Breast epithelium (tissue), 4 donors: Measurements from ENCODE around the gene TTC7B. TPM values are rescaled to one million over a fixed set of nuclear protein-coding genes. Genes with fewer than 3 reads are reported as not detected.

ENCODE experiments used
- DNase-seq, 2 donors: peaks; one replicate each; pipeline ENCODE4 v3.0.0-alpha.2; 2019; ENCODE audit warnings: low spot score in 2 of 2
- H3K27ac ChIP-seq, 2 donors: fragments of 200-600 bp; sonication (generic) in 1 of 2; one replicate each; pipeline ENCODE4 v1.5.1; 2016 to 2019; ENCODE audit warnings: mild to moderate bottlenecking in 1 of 2
- H3K27me3 ChIP-seq, 2 donors: fragments of 200-600 bp; sonication (generic) in 1 of 2; one replicate each; pipeline versions ENCODE4 v1.5.1 to v1.6.0; 2017 to 2019; ENCODE audit warnings: control low read depth in 1 of 2, mild to moderate bottlenecking in 1 of 2
- H3K36me3 ChIP-seq: fragments of 200-600 bp; one replicate; pipeline ENCODE4 v1.5.1; 2019
- H3K4me1 ChIP-seq, 2 donors: fragments of 200-600 bp; sonication (generic); one replicate each; pipeline ENCODE4 v1.5.1; 2016 to 2019; ENCODE audit warnings: control low read depth in 1 of 2
- H3K4me3 ChIP-seq, 3 donors: fragments of 200-600 bp; sonication (generic); 1 replicate in 2 of 3; 2 replicates in 1 of 3; pipeline ENCODE4 v1.5.1; 2016 to 2019; ENCODE audit warnings: mild to moderate bottlenecking in 3 of 3, moderate library complexity in 2 of 3
- H3K9me3 ChIP-seq, 2 donors: fragments of 200-600 bp; sonication (generic) in 1 of 2; one replicate each; pipeline ENCODE4 v1.5.1; 2016 to 2019; ENCODE audit warnings: control low read depth in 1 of 2
- POLR2A ChIP-seq: fragments of 450-650 bp; IDR thresholded peaks from one replicate; pipeline ENCODE4 v1.6.1; 2016; ENCODE audit warnings: antibody characterized with exemption, mild to moderate bottlenecking, moderate library complexity
- POLR2AphosphoS5 ChIP-seq, 3 donors: sonication (generic); formaldehyde crosslinking; IDR thresholded peaks; one replicate each; pipeline ENCODE4 v1.6.1; 2017; ENCODE audit warnings: antibody characterized with exemption in 3 of 3
- intact Hi-C: fragments of 100-400 bp; cut with DNase I; formaldehyde crosslinking; loops from one replicate; pipeline ENCODE4 v1.15.1; 2023; ENCODE audit warnings: low total_unique reads
- total RNA-seq, 3 donors: library from RNA; depleted of rRNA; stranded (reverse); fragments of >200 nt; gene quantifications; one replicate each; pipeline ENCODE4 v1.1.0, GENCODE V29; 2016
- TF ChIP-seq, protein P1 (sequence below), 3 donors: fragments of 450-650 bp; IDR thresholded peaks; one replicate each; pipeline ENCODE4 v1.5.1; 2016 to 2017; ENCODE audit warnings: antibody characterized with exemption in 3 of 3, mild to moderate bottlenecking in 3 of 3, moderate library complexity in 3 of 3

The TTC7B gene
- total RNA-seq, 3 donors from 2014 or later = 14.0 to 29.1 (median 22.0) TPM

DNA sequence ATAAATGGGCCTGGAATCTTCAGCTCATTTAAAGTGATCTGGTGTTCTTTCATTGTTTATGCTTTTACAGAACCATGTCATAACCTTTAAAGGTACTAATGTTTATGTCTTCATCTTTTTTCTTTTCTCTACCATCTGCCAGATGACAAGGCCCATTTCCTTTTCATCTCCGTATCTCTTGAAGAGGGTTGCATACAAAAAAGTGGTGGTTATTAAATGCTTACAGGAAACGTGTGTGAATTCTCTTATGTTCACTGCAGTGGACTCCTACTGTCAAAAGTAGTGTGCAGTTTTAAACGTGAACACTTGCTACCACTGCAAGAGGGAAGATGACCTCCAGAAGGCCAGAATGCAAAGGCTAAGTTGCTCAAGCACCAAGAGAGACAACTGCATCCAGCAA, 91.4 kb downstream of the TTC7B start:
- TF ChIP-seq POLR2A (no peak), POLR2AphosphoS5 (IDR thresholded peaks at IDR 0.05) (no peak)
- TF ChIP-seq, protein P1, sequence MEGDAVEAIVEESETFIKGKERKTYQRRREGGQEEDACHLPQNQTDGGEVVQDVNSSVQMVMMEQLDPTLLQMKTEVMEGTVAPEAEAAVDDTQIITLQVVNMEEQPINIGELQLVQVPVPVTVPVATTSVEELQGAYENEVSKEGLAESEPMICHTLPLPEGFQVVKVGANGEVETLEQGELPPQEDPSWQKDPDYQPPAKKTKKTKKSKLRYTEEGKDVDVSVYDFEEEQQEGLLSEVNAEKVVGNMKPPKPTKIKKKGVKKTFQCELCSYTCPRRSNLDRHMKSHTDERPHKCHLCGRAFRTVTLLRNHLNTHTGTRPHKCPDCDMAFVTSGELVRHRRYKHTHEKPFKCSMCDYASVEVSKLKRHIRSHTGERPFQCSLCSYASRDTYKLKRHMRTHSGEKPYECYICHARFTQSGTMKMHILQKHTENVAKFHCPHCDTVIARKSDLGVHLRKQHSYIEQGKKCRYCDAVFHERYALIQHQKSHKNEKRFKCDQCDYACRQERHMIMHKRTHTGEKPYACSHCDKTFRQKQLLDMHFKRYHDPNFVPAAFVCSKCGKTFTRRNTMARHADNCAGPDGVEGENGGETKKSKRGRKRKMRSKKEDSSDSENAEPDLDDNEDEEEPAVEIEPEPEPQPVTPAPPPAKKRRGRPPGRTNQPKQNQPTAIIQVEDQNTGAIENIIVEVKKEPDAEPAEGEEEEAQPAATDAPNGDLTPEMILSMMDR (IDR thresholded peaks at IDR 0.05) = no peak
- Histone ChIP-seq H3K27ac (no peak overlapping the region), H3K4me3 (no peak overlapping the region), H3K27me3 (no peaks in the 10 kb centered on the region), H3K9me3 (no peaks in the 10 kb centered on the region), H3K36me3 (no peaks in the 10 kb centered on the region), H3K4me1 (no peaks in the 10 kb centered on the region)
- intact Hi-C loops = no loop called here
- no peak for DNase-seq

DNA sequence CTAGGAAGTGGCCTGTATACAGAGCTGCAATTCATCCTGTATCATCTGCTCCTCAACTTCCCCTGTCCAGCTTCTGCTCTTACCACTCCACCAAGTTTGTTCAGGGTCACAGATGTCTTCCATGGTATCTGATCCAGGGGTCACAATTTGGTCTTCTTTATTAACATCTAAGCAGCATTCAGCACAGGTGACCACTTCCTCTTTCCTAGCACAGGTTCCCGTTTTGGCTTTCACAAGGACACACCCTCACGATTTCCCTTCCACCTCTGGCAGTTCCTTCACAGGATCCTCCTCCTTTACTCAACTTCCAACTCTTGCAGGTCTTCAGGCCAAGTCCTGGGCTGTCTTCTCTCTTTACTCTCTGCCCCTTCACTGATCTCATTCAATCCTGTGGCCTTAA, 93.6 kb downstream of the TTC7B start:
- H3K27me3 ChIP-seq = no peaks in the 10 kb centered on the region
- H3K36me3 ChIP-seq = no peaks in the 10 kb centered on the region
- no peak overlapping the region for H3K27ac ChIP-seq
- intact Hi-C loops = no loop called here
- TF ChIP-seq POLR2AphosphoS5 (IDR thresholded peaks at IDR 0.05) (no peak), POLR2A (no peak)
- TF ChIP-seq, protein P1 (IDR thresholded peaks at IDR 0.05) = no peak
- no peak for DNase-seq
- H3K9me3 ChIP-seq = no peaks in the 10 kb centered on the region
- H3K4me3 ChIP-seq = no peak overlapping the region
- no peaks in the 10 kb centered on the region for H3K4me1 ChIP-seq

DNA sequence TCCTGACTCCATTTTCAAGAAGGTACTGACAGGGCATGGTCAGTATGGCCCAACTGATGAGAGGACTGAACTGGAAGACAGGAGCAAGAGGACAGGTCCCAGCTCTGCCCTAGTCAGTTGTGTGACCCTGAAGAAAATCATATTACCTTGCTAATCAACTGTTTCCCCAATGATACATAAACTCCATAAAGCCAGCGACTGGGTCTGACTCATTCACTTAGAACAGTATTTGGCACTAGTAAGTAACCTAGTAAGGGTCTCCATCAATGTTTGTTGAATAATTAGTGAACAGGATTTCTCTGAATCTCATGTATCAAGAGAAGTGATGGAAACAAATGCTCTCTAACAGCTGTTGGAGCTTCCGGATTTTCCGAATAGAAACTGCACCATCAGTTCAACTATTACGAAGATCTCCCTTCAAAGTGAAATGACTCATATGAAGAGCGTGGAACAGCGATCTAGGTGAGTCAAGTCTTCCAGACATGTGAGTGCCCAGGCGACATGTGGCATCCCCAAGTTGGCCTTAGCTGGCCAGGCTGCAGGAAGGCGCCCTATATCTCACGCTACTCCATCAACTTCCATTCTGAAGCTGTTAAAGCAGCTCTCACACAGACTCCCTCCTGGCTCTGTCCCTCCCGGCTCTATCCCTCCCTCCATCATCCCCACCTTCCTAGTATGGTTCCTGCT, 94.5 kb downstream of the TTC7B start:
- Histone ChIP-seq H3K27me3 (no peaks in the 10 kb centered on the region), H3K36me3 (no peaks in the 10 kb centered on the region), H3K4me1 (no peaks in the 10 kb centered on the region), H3K4me3 (no peak overlapping the region), H3K9me3 (no peaks in the 10 kb centered on the region), H3K27ac (no peak overlapping the region)
- no peak for TF ChIP-seq POLR2A
- TF ChIP-seq, protein P1 (IDR thresholded peaks at IDR 0.05) = no peak
- TF ChIP-seq POLR2AphosphoS5 (IDR thresholded peaks at IDR 0.05) = no peak
- no peak for DNase-seq
- intact Hi-C loops = no loop called here

DNA sequence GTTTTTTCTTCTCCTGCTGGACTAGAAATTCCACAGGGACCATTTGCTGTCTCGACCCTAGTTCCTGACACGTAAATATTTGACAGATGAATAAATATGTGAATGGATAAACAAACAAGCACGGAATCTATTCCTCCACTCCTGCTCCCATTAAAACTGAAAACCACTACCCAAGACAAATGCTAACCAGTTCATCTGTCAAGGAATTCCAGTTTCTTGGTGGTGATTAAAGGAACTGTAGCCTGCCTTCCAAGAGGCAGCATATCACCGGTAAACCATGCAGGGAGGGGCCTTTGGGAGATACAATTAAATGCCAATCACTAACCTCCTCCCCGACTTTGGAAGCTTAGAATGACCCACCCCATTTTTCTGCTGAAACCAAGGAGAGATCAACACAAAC, 95.4 kb downstream of the TTC7B start:
- no peaks in the 10 kb centered on the region for H3K9me3 ChIP-seq
- no peak for DNase-seq
- H3K4me3 ChIP-seq = no peak overlapping the region
- H3K27ac ChIP-seq = no peak overlapping the region
- H3K27me3 ChIP-seq = no peaks in the 10 kb centered on the region
- no peaks in the 10 kb centered on the region for H3K4me1 ChIP-seq
- intact Hi-C loops = no loop called here
- TF ChIP-seq, protein P1 (IDR thresholded peaks at IDR 0.05) = no peak
- TF ChIP-seq POLR2AphosphoS5 (IDR thresholded peaks at IDR 0.05) (no peak), POLR2A (no peak)
- no peaks in the 10 kb centered on the region for H3K36me3 ChIP-seq

DNA sequence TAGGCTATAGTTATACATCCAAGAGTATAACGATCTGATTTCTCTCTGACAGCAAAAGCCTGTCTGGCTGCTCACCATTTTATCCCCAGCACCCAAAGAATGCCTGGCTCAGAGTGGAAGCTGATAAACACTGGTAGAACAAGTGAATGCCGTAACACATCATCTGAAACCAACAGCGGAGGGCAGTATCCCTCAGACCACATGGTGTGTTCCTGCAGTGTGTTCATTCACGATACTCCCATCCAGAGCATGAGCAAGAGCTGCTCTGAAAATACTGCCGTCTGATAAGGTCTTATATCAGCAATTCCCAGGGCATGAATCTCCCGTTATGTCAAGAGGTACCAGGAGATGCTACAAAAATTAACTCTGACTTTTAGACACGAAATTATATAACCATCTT, 95.9 kb downstream of the TTC7B start:
- no peaks in the 10 kb centered on the region for H3K4me1 ChIP-seq
- no peak overlapping the region for H3K27ac ChIP-seq
- H3K27me3 ChIP-seq = no peaks in the 10 kb centered on the region
- H3K4me3 ChIP-seq = no peak overlapping the region
- H3K36me3 ChIP-seq = no peaks in the 10 kb centered on the region
- TF ChIP-seq, protein P1 (IDR thresholded peaks at IDR 0.05) = no peak
- TF ChIP-seq POLR2A (no peak), POLR2AphosphoS5 (IDR thresholded peaks at IDR 0.05) (no peak)
- no peaks in the 10 kb centered on the region for H3K9me3 ChIP-seq
- intact Hi-C loops = no loop called here
- no peak for DNase-seq
